ENCODE results near the gene SMARCC2.
A peak's percentile ranks its signal among the peaks of the same experiment; 100 is the strongest.
"Not testable (repeated sequence)": the region's sequence is repeated elsewhere in the genome, so short reads cannot be mapped to it uniquely, and the experiment has no call there.

The SMARCC2 gene

GRCh38 chr12:56129206-56129941 is 59.9 kb downstream of the SMARCC2 start:
- Mint-ChIP-seq H3K4me3 (peak overlapping the region; percentile 100), H3K27ac (peak overlapping the region; percentile 97), H3K9me3 (no peaks in the 10 kb centered on the region), H3K4me1 (peaks cover 62% of the 10 kb centered on the region), H3K36me3 (peaks cover 75% of the 10 kb centered on the region)
- DNase-seq (ENCODE audit: low spot score in 2 of 2) (peak; percentile 61 to 89), ATAC-seq (peak; percentile 53)

GRCh38 chr12:56128670-56129205 is 60.5 kb downstream of the SMARCC2 start:
- H3K27ac Mint-ChIP-seq, result peak overlapping the region; percentile 97
- H3K36me3 Mint-ChIP-seq, result peaks cover 68% of the 10 kb centered on the region
- no peaks in the 10 kb centered on the region for H3K9me3 Mint-ChIP-seq
- H3K4me3 Mint-ChIP-seq, result peak overlapping the region; percentile 100
- peaks cover 68% of the 10 kb centered on the region for H3K4me1 Mint-ChIP-seq
- DNase-seq (ENCODE audit: low spot score in 2 of 2), result no peak
- ATAC-seq, result no peak

- peak; percentile 78 to 95 for DNase-seq (ENCODE audit: low spot score in 2 of 2)
- H3K9me3 Mint-ChIP-seq, result no peaks in the 10 kb centered on the region
- H3K4me1 Mint-ChIP-seq, result peaks cover 71% of the 10 kb centered on the region
- H3K4me3 Mint-ChIP-seq, result peak within 1 kb of the TSS; percentile 100
- peaks cover 62% of the 10 kb centered on the region for H3K36me3 Mint-ChIP-seq
- peak within 1 kb of the TSS; percentile 97 for H3K27ac Mint-ChIP-seq
- ATAC-seq, result peak; percentile 95
These were observed 61.2 kb downstream of the SMARCC2 start, which contains the start of gene ESYT1 for GRCh38 chr12:56127888-56128669. Gene ESYT1 (plus strand): TSS chr12:56128267. CDS start chr12:56128320, 53 bp downstream.

- no peak for ATAC-seq
- Mint-ChIP-seq H3K27ac (peak overlapping the region; percentile 97), H3K4me3 (peak overlapping the region; percentile 100), H3K9me3 (no peaks in the 10 kb centered on the region), H3K36me3 (peaks cover 56% of the 10 kb centered on the region), H3K4me1 (peaks cover 70% of the 10 kb centered on the region)
- DNase-seq (ENCODE audit: low spot score in 2 of 2), result no peak
These were observed 61.8 kb downstream of the SMARCC2 start for GRCh38 chr12:56127485-56127887.

- Mint-ChIP-seq H3K36me3 (peaks cover 50% of the 10 kb centered on the region), H3K4me1 (peaks cover 66% of the 10 kb centered on the region), H3K27ac (peak overlapping the region; percentile 97), H3K4me3 (peak overlapping the region; percentile 100), H3K9me3 (no peaks in the 10 kb centered on the region)
- no peak for DNase-seq (ENCODE audit: low spot score in 2 of 2)
- no peak for ATAC-seq
These were observed 62.5 kb downstream of the SMARCC2 start for GRCh38 chr12:56126732-56127239.

GRCh38 chr12:56124133-56124532 is 65.2 kb downstream of the SMARCC2 start:
- peak overlapping the region; percentile 90 for H3K27ac Mint-ChIP-seq
- H3K4me3 Mint-ChIP-seq, result no peak overlapping the region
- DNase-seq (ENCODE audit: low spot score in 2 of 2) (no peak), ATAC-seq (no peak)
- peaks cover 52% of the 10 kb centered on the region for H3K4me1 Mint-ChIP-seq
- H3K9me3 Mint-ChIP-seq, result no peaks in the 10 kb centered on the region
- H3K36me3 Mint-ChIP-seq, result peaks cover 40% of the 10 kb centered on the region

GRCh38 chr12:56122637-56123036 is 66.6 kb downstream of the SMARCC2 start:
- no peak for DNase-seq (ENCODE audit: low spot score in 2 of 2)
- no peak for ATAC-seq
- Mint-ChIP-seq H3K4me1 (peaks cover 58% of the 10 kb centered on the region), H3K9me3 (no peaks in the 10 kb centered on the region), H3K4me3 (no peak overlapping the region), H3K36me3 (peaks cover 37% of the 10 kb centered on the region), H3K27ac (no peak overlapping the region)

GRCh38 chr12:56121204-56121870 is 67.9 kb downstream of the SMARCC2 start:
- DNase-seq (ENCODE audit: low spot score in 2 of 2), result no peak
- no peak overlapping the region for H3K4me3 Mint-ChIP-seq
- H3K36me3 Mint-ChIP-seq, result peaks cover 47% of the 10 kb centered on the region
- H3K9me3 Mint-ChIP-seq, result no peaks in the 10 kb centered on the region
- peaks cover 53% of the 10 kb centered on the region for H3K4me1 Mint-ChIP-seq
- H3K27ac Mint-ChIP-seq, result peak overlapping the region; percentile 41
- ATAC-seq, result no peak

GRCh38 chr12:56120158-56120846 is 69.0 kb downstream of the SMARCC2 start:
- Mint-ChIP-seq H3K9me3 (no peaks in the 10 kb centered on the region), H3K4me1 (peaks cover 47% of the 10 kb centered on the region), H3K4me3 (no peak overlapping the region), H3K27ac (no peak overlapping the region), H3K36me3 (peaks cover 48% of the 10 kb centered on the region)
- ATAC-seq (no peak), DNase-seq (ENCODE audit: low spot score in 2 of 2) (no peak)

- Mint-ChIP-seq H3K36me3 (peaks cover 54% of the 10 kb centered on the region), H3K4me1 (peaks cover 45% of the 10 kb centered on the region), H3K9me3 (no peaks in the 10 kb centered on the region), H3K27ac (peak overlapping the region; percentile 99), H3K4me3 (peak overlapping the region; percentile 90)
- ATAC-seq (no peak), DNase-seq (ENCODE audit: low spot score in 2 of 2) (peak in 1 of 2 donors; percentile 67)
These were observed 69.9 kb downstream of the SMARCC2 start for GRCh38 chr12:56119361-56119796.

GRCh38 chr12:56118688-56119357 is 70.5 kb downstream of the SMARCC2 start:
- Mint-ChIP-seq H3K36me3 (peaks cover 60% of the 10 kb centered on the region), H3K4me1 (peaks cover 40% of the 10 kb centered on the region), H3K9me3 (no peaks in the 10 kb centered on the region), H3K4me3 (peak overlapping the region; percentile 90), H3K27ac (peak overlapping the region; percentile 99)
- ATAC-seq, result peak; percentile 0
- no peak for DNase-seq (ENCODE audit: low spot score in 2 of 2)

- ATAC-seq (peak; percentile 93), DNase-seq (ENCODE audit: low spot score in 2 of 2) (peak; percentile 87 to 98)
- Mint-ChIP-seq H3K4me1 (peaks cover 37% of the 10 kb centered on the region), H3K27ac (peak within 1 kb of the TSS; percentile 99), H3K36me3 (peaks cover 68% of the 10 kb centered on the region), H3K4me3 (peak within 1 kb of the TSS; percentile 90), H3K9me3 (no peaks in the 10 kb centered on the region)
These were observed 71.2 kb downstream of the SMARCC2 start, which contains the start of gene ZC3H10 for GRCh38 chr12:56117778-56118687. Gene ZC3H10 (plus strand): TSS chr12:56118266. CDS start chr12:56120563, 2,297 bp downstream.

GRCh38 chr12:56117082-56117706 is 72.1 kb downstream of the SMARCC2 start:
- H3K9me3 Mint-ChIP-seq; DNase-seq (ENCODE audit: low spot score in 2 of 2); ATAC-seq: not testable (repeated sequence)
- Mint-ChIP-seq H3K27ac (peak overlapping the region; percentile 99), H3K36me3 (peaks cover 76% of the 10 kb centered on the region), H3K4me3 (peak overlapping the region; percentile 90), H3K4me1 (peaks cover 37% of the 10 kb centered on the region)

Measured in stimulated activated effector memory CD8-positive, alpha-beta T cell treated with anti-CD3 and anti-CD28 coated beads, Interleukin-12 subunit alpha, Interleukin-12 subunit beta, amount 100 ng/mL, for 72 hours (primary cell).